ENCODE data around the gene DNAJA4. TPM values are rescaled to one million over a fixed set of nuclear protein-coding genes. Genes with fewer than 3 reads are reported as not detected.

DNAJA4 gene
- total and polyA plus RNA-seq, 7 donors = 78.5 to 276 (median 188) TPM

DNA sequence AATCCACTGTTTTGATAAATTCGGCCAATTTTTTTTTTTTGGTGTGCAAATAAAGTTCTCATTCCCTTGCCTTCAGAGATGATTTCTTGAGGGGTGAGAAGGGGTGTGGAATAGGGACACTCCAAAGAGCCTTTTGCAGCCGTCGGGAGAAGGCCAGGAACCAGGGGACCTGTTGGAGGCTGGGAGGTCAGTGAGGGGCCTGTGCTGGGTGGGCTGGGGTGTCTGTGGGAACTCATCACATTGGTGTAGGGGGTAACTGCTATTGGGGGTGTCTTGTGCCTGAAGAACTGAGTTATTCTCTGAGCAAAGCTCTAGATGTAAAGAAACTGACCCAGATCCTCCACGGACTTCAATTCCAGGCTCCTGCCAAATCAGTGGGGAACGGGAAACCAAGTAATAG is 48.6 kb downstream of the DNAJA4 start:
- ATAC-seq (no peak), DNase-seq (no peak)
- H3K27ac ChIP-seq = no peak overlapping the region
- TF ChIP-seq, protein P1, sequence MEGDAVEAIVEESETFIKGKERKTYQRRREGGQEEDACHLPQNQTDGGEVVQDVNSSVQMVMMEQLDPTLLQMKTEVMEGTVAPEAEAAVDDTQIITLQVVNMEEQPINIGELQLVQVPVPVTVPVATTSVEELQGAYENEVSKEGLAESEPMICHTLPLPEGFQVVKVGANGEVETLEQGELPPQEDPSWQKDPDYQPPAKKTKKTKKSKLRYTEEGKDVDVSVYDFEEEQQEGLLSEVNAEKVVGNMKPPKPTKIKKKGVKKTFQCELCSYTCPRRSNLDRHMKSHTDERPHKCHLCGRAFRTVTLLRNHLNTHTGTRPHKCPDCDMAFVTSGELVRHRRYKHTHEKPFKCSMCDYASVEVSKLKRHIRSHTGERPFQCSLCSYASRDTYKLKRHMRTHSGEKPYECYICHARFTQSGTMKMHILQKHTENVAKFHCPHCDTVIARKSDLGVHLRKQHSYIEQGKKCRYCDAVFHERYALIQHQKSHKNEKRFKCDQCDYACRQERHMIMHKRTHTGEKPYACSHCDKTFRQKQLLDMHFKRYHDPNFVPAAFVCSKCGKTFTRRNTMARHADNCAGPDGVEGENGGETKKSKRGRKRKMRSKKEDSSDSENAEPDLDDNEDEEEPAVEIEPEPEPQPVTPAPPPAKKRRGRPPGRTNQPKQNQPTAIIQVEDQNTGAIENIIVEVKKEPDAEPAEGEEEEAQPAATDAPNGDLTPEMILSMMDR (IDR thresholded peaks at IDR 0.05) = no peak
- H3K4me3 ChIP-seq = no peak overlapping the region
- no peaks in the 10 kb centered on the region for H3K4me1 ChIP-seq
- WGBS, 3 donors = 81 to 89% (median 81%) methylated on average over 5 of the region's 5 CpGs
- H3K27me3 ChIP-seq (ENCODE audit: insufficient read depth in 3 of 3, low read length in 2 of 3) = peaks cover 0 to 4% (median 0%) of the 10 kb centered on the region in 3 donors
- intact Hi-C loops (cut with DNase I) = no loop called here
- H3K36me3 ChIP-seq (ENCODE audit: insufficient read depth in 1 of 2, low read depth in 1 of 2) = no peaks in the 10 kb centered on the region
- no peaks in the 10 kb centered on the region for H3K9me3 ChIP-seq

DNA sequence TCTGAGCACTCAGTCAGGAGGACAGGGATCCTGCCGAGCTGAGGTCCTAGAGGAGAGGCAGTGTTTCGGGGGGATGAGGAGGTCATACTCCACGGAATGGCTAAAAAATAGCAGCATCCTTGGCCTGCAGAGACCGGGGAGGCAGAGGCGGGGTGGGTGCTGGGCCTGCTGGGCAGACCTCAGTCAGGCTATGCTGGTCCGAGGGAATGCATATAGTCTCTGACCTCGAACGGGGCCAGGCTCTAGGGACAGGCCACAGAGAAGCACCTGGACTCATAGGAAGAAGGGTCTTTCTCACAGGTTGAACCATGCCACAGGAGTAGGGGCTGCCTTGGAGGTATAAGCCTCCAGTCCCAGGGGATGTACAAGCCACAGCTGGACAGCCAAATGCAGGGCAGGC is 49.0 kb downstream of the DNAJA4 start:
- H3K4me3 ChIP-seq = no peak overlapping the region
- ATAC-seq (no peak), DNase-seq (no peak)
- H3K9me3 ChIP-seq = no peaks in the 10 kb centered on the region
- no peak overlapping the region for H3K27ac ChIP-seq
- intact Hi-C loops (cut with DNase I) = no loop called here
- H3K4me1 ChIP-seq = no peaks in the 10 kb centered on the region
- TF ChIP-seq, protein P1 (IDR thresholded peaks at IDR 0.05) = no peak
- H3K36me3 ChIP-seq (ENCODE audit: insufficient read depth in 1 of 2, low read depth in 1 of 2) = no peaks in the 10 kb centered on the region
- 74 to 77% (median 74%) methylated on average over 8 of the region's 8 CpGs for WGBS, 3 donors
- H3K27me3 ChIP-seq (ENCODE audit: insufficient read depth in 3 of 3, low read length in 2 of 3) = no peaks in the 10 kb centered on the region

DNA sequence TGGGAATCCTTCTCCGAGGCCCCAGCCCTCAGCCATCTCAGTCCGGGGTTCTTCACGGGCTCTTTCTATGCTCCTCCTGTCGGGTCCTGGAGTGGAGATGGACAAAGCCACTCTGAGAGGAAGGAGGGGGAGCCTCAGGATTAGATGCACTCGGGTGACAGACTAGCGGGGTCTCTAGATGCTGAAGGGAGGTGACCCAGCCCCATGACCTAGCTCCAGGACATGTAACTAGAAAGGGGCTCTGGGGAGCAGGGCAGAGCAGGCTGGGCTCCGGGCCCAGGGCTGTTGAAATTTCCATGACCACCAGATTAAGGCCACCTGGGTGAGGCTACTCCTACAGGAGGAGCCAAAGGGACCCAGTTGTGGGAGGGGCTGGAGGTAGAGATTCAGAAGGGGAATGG is 49.8 kb downstream of the DNAJA4 start:
- H3K36me3 ChIP-seq (ENCODE audit: insufficient read depth in 1 of 2, low read depth in 1 of 2) = no peaks in the 10 kb centered on the region
- no peak overlapping the region for H3K4me3 ChIP-seq
- no peaks in the 10 kb centered on the region for H3K9me3 ChIP-seq
- H3K27ac ChIP-seq = no peak overlapping the region
- TF ChIP-seq, protein P1 (IDR thresholded peaks at IDR 0.05) = no peak
- WGBS, 3 donors = 65 to 79% (median 70%) methylated on average over 7 of the region's 7 CpGs
- intact Hi-C loops (cut with DNase I) = no loop called here
- ATAC-seq (no peak), DNase-seq (no peak)
- H3K4me1 ChIP-seq = no peaks in the 10 kb centered on the region
- no peaks in the 10 kb centered on the region for H3K27me3 ChIP-seq (ENCODE audit: insufficient read depth in 3 of 3, low read length in 2 of 3)

DNA sequence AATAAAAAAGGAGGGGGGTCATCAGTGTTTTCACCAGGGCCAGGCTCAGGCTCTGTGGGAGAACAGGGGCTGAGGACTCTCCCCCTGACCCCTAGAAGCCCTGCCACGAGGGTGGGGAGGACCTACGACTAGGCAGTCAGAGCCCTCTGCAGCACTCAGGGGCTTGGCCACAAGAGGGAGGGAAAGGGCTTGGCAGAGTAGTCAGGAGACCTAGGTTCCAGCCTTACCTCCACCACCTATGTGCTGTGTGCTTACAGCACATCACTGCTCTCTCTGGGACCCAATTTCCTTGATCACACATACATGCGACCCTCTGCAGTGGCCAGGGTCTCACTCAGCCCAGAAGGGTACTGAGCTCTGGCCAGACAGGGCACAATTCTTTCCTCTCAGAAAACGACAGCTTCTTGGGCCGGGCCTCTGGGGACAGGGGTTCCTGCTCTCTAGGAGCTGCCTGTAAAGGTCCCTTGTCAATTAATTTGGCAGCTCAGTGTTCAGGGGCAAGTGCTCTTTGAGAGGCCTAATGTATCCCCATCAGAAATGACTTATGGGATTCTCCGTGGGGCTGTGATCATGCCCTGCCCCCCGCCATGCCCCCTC is 51.4 kb downstream of the DNAJA4 start:
- intact Hi-C loops (cut with DNase I) = no loop called here
- H3K4me1 ChIP-seq = no peaks in the 10 kb centered on the region
- no peaks in the 10 kb centered on the region for H3K9me3 ChIP-seq
- H3K4me3 ChIP-seq = no peak overlapping the region
- no peak for ATAC-seq
- H3K27me3 ChIP-seq (ENCODE audit: insufficient read depth in 3 of 3, low read length in 2 of 3) = no peaks in the 10 kb centered on the region
- H3K27ac ChIP-seq = no peak overlapping the region
- DNase-seq = peak in 1 of 2 donors; percentile 13
- TF ChIP-seq, protein P1 (IDR thresholded peaks at IDR 0.05) = no peak
- no peaks in the 10 kb centered on the region for H3K36me3 ChIP-seq (ENCODE audit: insufficient read depth in 1 of 2, low read depth in 1 of 2)
- WGBS, 3 donors = 75 to 85% (median 76%) methylated on average over 7 of the region's 7 CpGs

All from psoas muscle (tissue), 8 donors.